ENCODE data around the gene ADD3.
"Not testable (repeated sequence)": the region's sequence is repeated elsewhere in the genome, so short reads cannot be mapped to it uniquely, and the experiment has no call there.

ADD3 gene

DNA sequence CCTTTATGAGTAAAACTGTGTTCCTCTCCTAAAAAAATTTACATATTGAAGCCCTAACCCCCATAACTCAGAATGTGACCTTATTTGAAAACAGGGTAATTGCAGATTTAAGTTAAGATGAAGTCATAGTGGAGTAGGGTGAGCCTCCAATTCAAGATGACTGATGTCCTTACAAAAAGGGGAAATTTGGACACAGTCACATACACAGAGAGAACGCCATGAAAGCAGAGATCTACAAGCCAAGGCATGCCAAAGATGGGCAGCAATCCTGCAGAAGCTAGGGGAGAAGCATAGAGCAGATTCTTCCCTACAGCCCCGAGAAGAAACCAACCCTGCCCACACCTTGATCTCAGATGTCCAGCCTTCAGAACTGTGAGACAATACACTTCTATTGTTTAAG lies 23.8 kb upstream of the ADD3 start:
- Histone ChIP-seq H2BK5ac (ENCODE audit: low read depth, low read length, poor library complexity) (no peak overlapping the region), H3K79me1 (ENCODE audit: low read length) (peaks cover 6% of the 10 kb centered on the region), H3K9ac (ENCODE audit: low read length) (no peak overlapping the region), H3K23ac (ENCODE audit: low read length) (no peak overlapping the region), H2AFZ (ENCODE audit: insufficient read depth, low read length, poor library complexity) (no peak overlapping the region), H3K18ac (ENCODE audit: low read length) (no peak overlapping the region), H3K79me2 (ENCODE audit: control insufficient read depth, insufficient read depth, low read length, poor library complexity) (peaks cover 1% of the 10 kb centered on the region), H4K12ac (ENCODE audit: low read depth, low read length) (no peak overlapping the region), H2AK5ac (ENCODE audit: low read length) (no peak overlapping the region), H3K4me1 (ENCODE audit: control insufficient read depth in 1 of 2, insufficient read depth in 2 of 2, low read length in 2 of 2) (no peaks in the 10 kb centered on the region), H3K36me3 (ENCODE audit: control insufficient read depth in 1 of 2, insufficient read depth in 2 of 2, low read length in 2 of 2) (no peaks in the 10 kb centered on the region), H3K14ac (ENCODE audit: low read length) (no peak overlapping the region), H4K8ac (ENCODE audit: low read depth, low read length) (no peak overlapping the region), H4K91ac (ENCODE audit: low read depth, low read length) (peak overlapping the region; percentile 19), H3K27ac (ENCODE audit: low read depth, low read length) (no peak overlapping the region), H3K4me3 (ENCODE audit: low read depth, low read length) (no peak overlapping the region), H2BK12ac (ENCODE audit: low read length) (no peak overlapping the region), H2BK120ac (ENCODE audit: insufficient read depth, low read length, poor library complexity) (peak overlapping the region; percentile 10), H3K4ac (ENCODE audit: low read depth, low read length) (no peak overlapping the region), H3K27me3 (ENCODE audit: insufficient read depth, low read length) (no peaks in the 10 kb centered on the region), H3K9me3 (ENCODE audit: insufficient read depth, low read depth, low read length) (no peaks in the 10 kb centered on the region), H3K4me2 (ENCODE audit: low read length) (no peak overlapping the region)
- no CpG with 5 or more reads among the region's 2 CpGs for WGBS (ENCODE audit: extremely low coverage, insufficient coverage, insufficient read length)
- DNase-seq = no peak

DNA sequence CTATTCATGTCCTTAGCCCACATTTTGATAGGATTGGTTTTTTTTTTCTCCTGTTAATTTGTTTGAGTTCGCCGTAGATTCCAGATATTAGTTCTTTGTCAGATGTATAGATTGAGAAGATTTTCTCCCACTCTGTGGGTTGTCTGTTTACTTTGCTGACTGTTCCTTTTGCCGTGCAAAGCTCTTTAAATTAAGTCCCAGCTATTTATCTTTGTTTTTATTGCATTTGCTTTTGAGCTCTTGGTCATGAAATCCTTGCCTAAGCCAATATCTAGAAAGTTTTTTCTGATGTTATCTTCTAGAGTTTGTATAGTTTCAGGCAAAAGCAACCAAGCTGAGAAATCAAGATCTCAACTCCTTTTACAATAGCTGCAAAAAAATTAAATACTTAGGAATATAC lies 22.0 kb upstream of the ADD3 start:
- not testable (repeated sequence) for H3K36me3 ChIP-seq (ENCODE audit: control insufficient read depth in 1 of 2, insufficient read depth in 2 of 2, low read length in 2 of 2); H3K4me3 ChIP-seq (ENCODE audit: low read depth, low read length); H3K4me2 ChIP-seq (ENCODE audit: low read length); H3K14ac ChIP-seq (ENCODE audit: low read length); H2BK120ac ChIP-seq (ENCODE audit: insufficient read depth, low read length, poor library complexity); H2AFZ ChIP-seq (ENCODE audit: insufficient read depth, low read length, poor library complexity); H4K8ac ChIP-seq (ENCODE audit: low read depth, low read length); H3K4me1 ChIP-seq (ENCODE audit: control insufficient read depth in 1 of 2, insufficient read depth in 2 of 2, low read length in 2 of 2); H3K23ac ChIP-seq (ENCODE audit: low read length); H3K9me3 ChIP-seq (ENCODE audit: insufficient read depth, low read depth, low read length); H3K18ac ChIP-seq (ENCODE audit: low read length); H2BK12ac ChIP-seq (ENCODE audit: low read length); H2BK5ac ChIP-seq (ENCODE audit: low read depth, low read length, poor library complexity); H3K27ac ChIP-seq (ENCODE audit: low read depth, low read length); H3K79me2 ChIP-seq (ENCODE audit: control insufficient read depth, insufficient read depth, low read length, poor library complexity); DNase-seq; H3K27me3 ChIP-seq (ENCODE audit: insufficient read depth, low read length); H3K4ac ChIP-seq (ENCODE audit: low read depth, low read length); H3K9ac ChIP-seq (ENCODE audit: low read length); H4K91ac ChIP-seq (ENCODE audit: low read depth, low read length); H3K79me1 ChIP-seq (ENCODE audit: low read length); H2AK5ac ChIP-seq (ENCODE audit: low read length); H4K12ac ChIP-seq (ENCODE audit: low read depth, low read length)
- no CpG with 5 or more reads among the region's 3 CpGs for WGBS (ENCODE audit: extremely low coverage, insufficient coverage, insufficient read length)

DNA sequence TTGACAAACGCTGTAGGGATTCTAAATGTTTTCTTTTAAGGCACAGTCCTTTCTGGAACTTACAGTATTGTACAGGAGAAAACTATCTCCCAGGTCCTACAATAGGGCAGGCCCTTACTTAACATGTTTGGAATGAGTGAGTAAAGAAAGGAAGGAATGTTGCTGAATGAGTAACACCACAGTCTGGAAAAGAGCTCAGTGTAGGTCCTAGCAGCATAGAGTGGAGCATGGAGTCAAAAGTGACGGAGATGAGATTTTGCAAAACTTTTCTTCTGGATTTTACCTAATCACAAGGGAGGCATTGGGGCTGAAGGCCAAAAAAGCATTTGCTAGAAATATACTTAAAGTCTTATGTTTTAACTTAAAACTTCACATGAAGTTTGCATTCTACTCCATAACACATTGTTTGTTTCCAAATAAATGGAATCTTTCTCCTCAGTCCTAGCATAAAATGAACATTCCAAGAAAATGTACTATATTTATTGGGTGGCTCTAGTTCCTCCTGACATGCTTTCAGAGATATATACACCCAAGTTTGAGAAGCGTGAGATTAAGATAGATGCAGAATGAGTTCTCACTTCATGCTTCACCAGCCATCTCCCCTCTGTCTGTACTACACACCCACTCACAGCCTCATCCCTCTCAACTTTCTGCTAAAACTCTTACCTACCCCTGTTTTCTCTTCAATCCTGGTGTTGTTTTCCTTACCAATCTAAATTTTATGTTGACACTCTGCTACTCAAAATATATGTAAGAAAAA lies 20.2 kb upstream of the ADD3 start:
- H3K14ac ChIP-seq (ENCODE audit: low read length) = no peak overlapping the region
- H3K9me3 ChIP-seq (ENCODE audit: insufficient read depth, low read depth, low read length) = no peaks in the 10 kb centered on the region
- no peak overlapping the region for H2BK12ac ChIP-seq (ENCODE audit: low read length)
- H3K23ac ChIP-seq (ENCODE audit: low read length) = no peak overlapping the region
- H4K12ac ChIP-seq (ENCODE audit: low read depth, low read length) = no peak overlapping the region
- H3K79me1 ChIP-seq (ENCODE audit: low read length) = peaks cover 6% of the 10 kb centered on the region
- no peaks in the 10 kb centered on the region for H3K27me3 ChIP-seq (ENCODE audit: insufficient read depth, low read length)
- no peaks in the 10 kb centered on the region for H3K36me3 ChIP-seq (ENCODE audit: control insufficient read depth in 1 of 2, insufficient read depth in 2 of 2, low read length in 2 of 2)
- H2BK120ac ChIP-seq (ENCODE audit: insufficient read depth, low read length, poor library complexity) = peak overlapping the region; percentile 60
- H2BK5ac ChIP-seq (ENCODE audit: low read depth, low read length, poor library complexity) = peak overlapping the region; percentile 53
- WGBS (ENCODE audit: extremely low coverage, insufficient coverage, insufficient read length) = no CpG with 5 or more reads among the region's 3 CpGs
- H3K9ac ChIP-seq (ENCODE audit: low read length) = no peak overlapping the region
- H3K4ac ChIP-seq (ENCODE audit: low read depth, low read length) = no peak overlapping the region
- no peak overlapping the region for H3K4me3 ChIP-seq (ENCODE audit: low read depth, low read length)
- peaks cover 1% of the 10 kb centered on the region for H3K79me2 ChIP-seq (ENCODE audit: control insufficient read depth, insufficient read depth, low read length, poor library complexity)
- peak overlapping the region; percentile 66 for H3K27ac ChIP-seq (ENCODE audit: low read depth, low read length)
- H4K8ac ChIP-seq (ENCODE audit: low read depth, low read length) = no peak overlapping the region
- no peak overlapping the region for H2AFZ ChIP-seq (ENCODE audit: insufficient read depth, low read length, poor library complexity)
- peak overlapping the region; percentile 57 for H4K91ac ChIP-seq (ENCODE audit: low read depth, low read length)
- H3K4me2 ChIP-seq (ENCODE audit: low read length) = no peak overlapping the region
- DNase-seq = peak in 1 of 2 donors; percentile 73
- H3K18ac ChIP-seq (ENCODE audit: low read length) = no peak overlapping the region
- no peak overlapping the region for H2AK5ac ChIP-seq (ENCODE audit: low read length)
- no peaks in the 10 kb centered on the region for H3K4me1 ChIP-seq (ENCODE audit: control insufficient read depth in 1 of 2, insufficient read depth in 2 of 2, low read length in 2 of 2)

DNA sequence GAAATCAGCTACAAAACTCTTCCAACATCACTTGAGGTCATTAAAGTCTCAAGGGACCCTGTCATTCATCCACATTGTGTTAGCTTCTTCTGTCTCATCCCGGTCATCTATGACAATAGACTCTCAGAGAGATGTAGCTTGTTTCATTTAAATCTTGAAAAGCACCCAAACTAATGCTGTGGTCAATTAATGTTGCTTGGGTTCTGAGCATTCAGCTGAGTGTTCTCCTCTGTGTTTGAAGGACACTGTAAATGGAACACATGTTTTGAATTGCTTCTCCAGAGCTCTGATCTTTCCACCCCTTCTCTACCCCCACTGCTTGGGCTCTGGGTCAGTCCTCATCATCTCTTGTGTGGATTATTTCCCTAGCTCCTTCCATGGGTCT lies 19.6 kb upstream of the ADD3 start:
- Histone ChIP-seq H3K18ac (ENCODE audit: low read length) (no peak overlapping the region), H3K79me2 (ENCODE audit: control insufficient read depth, insufficient read depth, low read length, poor library complexity) (peaks cover 1% of the 10 kb centered on the region), H3K4me2 (ENCODE audit: low read length) (no peak overlapping the region), H4K12ac (ENCODE audit: low read depth, low read length) (no peak overlapping the region), H2BK12ac (ENCODE audit: low read length) (peak overlapping the region; percentile 37), H2AFZ (ENCODE audit: insufficient read depth, low read length, poor library complexity) (no peak overlapping the region), H3K23ac (ENCODE audit: low read length) (no peak overlapping the region), H3K14ac (ENCODE audit: low read length) (no peak overlapping the region), H2AK5ac (ENCODE audit: low read length) (no peak overlapping the region), H3K4me1 (ENCODE audit: control insufficient read depth in 1 of 2, insufficient read depth in 2 of 2, low read length in 2 of 2) (no peaks in the 10 kb centered on the region), H4K91ac (ENCODE audit: low read depth, low read length) (peak overlapping the region; percentile 21), H3K9ac (ENCODE audit: low read length) (no peak overlapping the region), H3K36me3 (ENCODE audit: control insufficient read depth in 1 of 2, insufficient read depth in 2 of 2, low read length in 2 of 2) (no peaks in the 10 kb centered on the region), H3K4me3 (ENCODE audit: low read depth, low read length) (no peak overlapping the region), H3K27me3 (ENCODE audit: insufficient read depth, low read length) (no peaks in the 10 kb centered on the region), H3K79me1 (ENCODE audit: low read length) (peaks cover 6% of the 10 kb centered on the region), H3K9me3 (ENCODE audit: insufficient read depth, low read depth, low read length) (no peaks in the 10 kb centered on the region), H2BK5ac (ENCODE audit: low read depth, low read length, poor library complexity) (no peak overlapping the region), H2BK120ac (ENCODE audit: insufficient read depth, low read length, poor library complexity) (peak overlapping the region; percentile 3), H4K8ac (ENCODE audit: low read depth, low read length) (no peak overlapping the region), H3K4ac (ENCODE audit: low read depth, low read length) (no peak overlapping the region), H3K27ac (ENCODE audit: low read depth, low read length) (peak overlapping the region; percentile 66)
- DNase-seq = no peak
- WGBS (ENCODE audit: extremely low coverage, insufficient coverage, insufficient read length) = no CpG with 5 or more reads among the region's 1 CpG

All from trophoblast cell (in vitro differentiated cells and primary cell).